Ovary (tissue), 9 donors: ENCODE results near the gene FZD1. TPM values are rescaled to one million over a fixed set of nuclear protein-coding genes. Genes with fewer than 3 reads are reported as not detected.

Source experiments
- DNase-seq, 5 donors: peaks; one replicate each; pipeline ENCODE4 v3.0.0-alpha.2; 2019 to 2020
- H3K27ac ChIP-seq, 2 donors: fragments of 200-600 bp; one replicate each; pipeline versions ENCODE4 v1.5.1 to v1.8.0; 2019 to 2022
- H3K27me3 ChIP-seq: fragments of 200-600 bp; one replicate; pipeline ENCODE4 v1.8.0; 2022
- H3K36me3 ChIP-seq: fragments of 200-600 bp; sonication (generic); one replicate; pipeline ENCODE4 v1.5.1; 2019
- H3K4me1 ChIP-seq: one replicate; pipeline ENCODE4 v1.8.1; 2013; ENCODE audit warnings: mild to moderate bottlenecking, moderate library complexity; ENCODE audit not compliant: insufficient read depth
- H3K4me3 ChIP-seq: fragments of 200-600 bp; sonication (generic); one replicate; pipeline ENCODE4 v1.5.1; 2017
- H3K9me3 ChIP-seq, 2 donors: fragments of 200-600 bp in 1 of 2; sonication (generic) in 1 of 2; one replicate each; pipeline versions ENCODE4 v1.5.1 to v1.8.1; 2013 to 2019; ENCODE audit warnings: mild to moderate bottlenecking in 1 of 2, moderate library complexity in 1 of 2
- CTCF ChIP-seq, 3 donors: fragments of 450-650 bp in 2 of 3; fragments of 200-600 bp in 1 of 3; IDR thresholded peaks; one replicate each; pipeline versions ENCODE4 v1.5.1 to v1.8.0; 2016 to 2022; ENCODE audit warnings: antibody characterized with exemption in 3 of 3, mild to moderate bottlenecking in 1 of 3
- EP300 ChIP-seq: sonication (generic); formaldehyde crosslinking; IDR thresholded peaks from one replicate; pipeline ENCODE4 v1.6.1; 2017; ENCODE audit warnings: antibody characterized with exemption
- POLR2A ChIP-seq: fragments of 450-650 bp; IDR thresholded peaks from one replicate; pipeline ENCODE4 v1.6.1; 2017; ENCODE audit warnings: antibody characterized with exemption, mild to moderate bottlenecking, moderate library complexity
- WGBS, 3 donors: extraction: QIAGEN DNeasy Blood & Tissue Kit in 1 of 3; methylation state at CpG; one replicate each; pipeline versions ENCODE4 v1.1.5 to v1.1.7; 2013 to 2017; 5-methylcytosine and 5-hydroxymethylcytosine counted together
- intact Hi-C, 4 donors: fragments of 100-400 bp; cut with DNase I; formaldehyde crosslinking; loops; one replicate each; pipeline versions ENCODE4 v1.11.0 to v1.15.1; 2022 to 2023
- polyA plus RNA-seq, 2 donors: library from polyadenylated mRNA; stranded (reverse); fragments of 200-250 nt in 1 of 2; fragments of 350-450 nt in 1 of 2; fragmentation: Illumina TruSeq in 1 of 2; extraction: RNeasy Lipid Tissue Mini Kit (QIAGEN cat#74804) in 1 of 2; gene quantifications; one replicate each; pipeline ENCODE4 v1.2.3, GENCODE V29; 2013 to 2014
- total RNA-seq, 7 donors: library from RNA; depleted of rRNA in 2 of 7; stranded (reverse); fragments of >200 nt in 2 of 7; fragmentation: NEBNext Ultra II Directional in 3 of 7; extraction: Animal tissue kit (Norgen Biotek cat#: 25700) in 3 of 7; gene quantifications; one replicate each; pipeline versions ENCODE4 v1.1.0 to v1.2.4, GENCODE V29; 2016 to 2023
- donor health status: DM: no; HTN: no; CAD: no; lungs with moderate emphysema.
- donor health status: DM: no; HTN: no; CAD: no.
- donor health status: Bipolar disorder and iron deficiency.
- donor health status: DM: yes; HTN: yes; CAD: no.
- donor health status: DM: no; HTN: no; CAD: no.
- donor health status: DM: yes; HTN: yes; CAD: no.

Gene FZD1
- total and polyA plus RNA-seq, 9 donors = 11.8 to 33.6 (median 19.0) TPM

- H3K9me3 ChIP-seq = no peaks in the 10 kb centered on the region
- WGBS, 3 donors = 90 to 93% (median 90%) methylated on average over 2 of the region's 2 CpGs
- H3K4me3 ChIP-seq = no peak overlapping the region
- H3K27ac ChIP-seq = no peak overlapping the region
- no peaks in the 10 kb centered on the region for H3K4me1 ChIP-seq
- DNase-seq = no peak
- no peaks in the 10 kb centered on the region for H3K36me3 ChIP-seq
- TF ChIP-seq POLR2A = no peak
- no peak for TF ChIP-seq EP300
- no peak for TF ChIP-seq CTCF (IDR thresholded peaks at IDR 0.05)
- intact Hi-C loops = no loop called here
- H3K27me3 ChIP-seq = no peaks in the 10 kb centered on the region
Measured at GRCh38 chr7:91228927-91229558, 35.2 kb upstream of the FZD1 start.

GRCh38 chr7:91230100-91230499 lies 34.1 kb upstream of the FZD1 start:
- Histone ChIP-seq H3K4me1 (no peaks in the 10 kb centered on the region), H3K36me3 (no peaks in the 10 kb centered on the region), H3K27ac (no peak overlapping the region), H3K4me3 (no peak overlapping the region), H3K27me3 (no peaks in the 10 kb centered on the region), H3K9me3 (no peaks in the 10 kb centered on the region)
- intact Hi-C loops = no loop called here
- no peak for TF ChIP-seq CTCF (IDR thresholded peaks at IDR 0.05)
- no peak for TF ChIP-seq POLR2A
- no peak for TF ChIP-seq EP300
- DNase-seq = no peak
- WGBS, 3 donors = 90 to 94% (median 92%) methylated on average over 2 of the region's 2 CpGs

- Histone ChIP-seq H3K4me1 (no peaks in the 10 kb centered on the region), H3K4me3 (no peak overlapping the region), H3K27me3 (no peaks in the 10 kb centered on the region), H3K36me3 (no peaks in the 10 kb centered on the region), H3K9me3 (no peaks in the 10 kb centered on the region), H3K27ac (no peak overlapping the region)
- no peak for DNase-seq
- intact Hi-C loops = no loop called here
- TF ChIP-seq CTCF (IDR thresholded peaks at IDR 0.05) (no peak), EP300 (no peak), POLR2A (no peak)
- WGBS, 3 donors = 87 to 89% (median 89%) methylated on average over 3 of the region's 3 CpGs
Measured at GRCh38 chr7:91230503-91230902, 33.7 kb upstream of the FZD1 start.

GRCh38 chr7:91233212-91233611 lies 31.0 kb upstream of the FZD1 start:
- no peak overlapping the region for H3K27ac ChIP-seq
- TF ChIP-seq POLR2A (no peak), CTCF (IDR thresholded peaks at IDR 0.05) (no peak)
- intact Hi-C loops = no loop called here
- no peak overlapping the region for H3K4me3 ChIP-seq
- H3K9me3 ChIP-seq = no peaks in the 10 kb centered on the region
- no peaks in the 10 kb centered on the region for H3K36me3 ChIP-seq
- 83 to 86% (median 84%) methylated on average over 8 of the region's 8 CpGs for WGBS, 3 donors
- H3K4me1 ChIP-seq = no peaks in the 10 kb centered on the region
- no peak for DNase-seq
- no peaks in the 10 kb centered on the region for H3K27me3 ChIP-seq
